GM18502 (cell line): ENCODE results near the gene SEC14L5.
"Not testable (repeated sequence)": the region's sequence is repeated elsewhere in the genome, so short reads cannot be mapped to it uniquely, and the experiment has no call there.

Experiments
- ATAC-seq: cut with Tn5 transposase; IDR thresholded peaks from one replicate; pipeline ENCODE4 v1.9.1; 2021; ENCODE audit warnings: mild to moderate bottlenecking; ENCODE audit not compliant: unreplicated experiment, poor library complexity

The SEC14L5 gene

GRCh38 chr16:4928227-4928626 lies 29.9 kb upstream of the SEC14L5 start:
- no peak for ATAC-seq

DNA sequence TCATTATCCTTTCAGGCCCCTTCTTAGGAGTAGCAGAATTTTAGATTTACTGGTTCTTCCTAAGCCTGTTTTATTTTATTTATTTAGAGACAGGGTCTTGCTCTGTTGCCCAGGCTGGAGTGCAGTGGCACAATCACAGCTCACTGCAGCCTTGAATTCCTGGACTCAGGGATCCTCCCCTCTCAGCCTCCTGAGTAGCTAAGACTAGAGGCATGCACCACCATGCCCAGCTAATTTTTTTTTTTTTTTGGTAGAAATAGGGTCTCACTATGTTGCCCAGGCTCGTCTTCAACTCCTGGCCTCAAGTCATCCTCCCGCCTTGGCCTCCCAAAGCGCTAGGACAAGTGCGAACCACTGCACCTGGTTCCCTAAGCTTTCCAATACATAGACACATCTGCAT lies 28.5 kb upstream of the SEC14L5 start:
- ATAC-seq: not testable (repeated sequence)

- ATAC-seq: no peak
These were observed 26.7 kb upstream of the SEC14L5 start for GRCh38 chr16:4931381-4931780.

DNA sequence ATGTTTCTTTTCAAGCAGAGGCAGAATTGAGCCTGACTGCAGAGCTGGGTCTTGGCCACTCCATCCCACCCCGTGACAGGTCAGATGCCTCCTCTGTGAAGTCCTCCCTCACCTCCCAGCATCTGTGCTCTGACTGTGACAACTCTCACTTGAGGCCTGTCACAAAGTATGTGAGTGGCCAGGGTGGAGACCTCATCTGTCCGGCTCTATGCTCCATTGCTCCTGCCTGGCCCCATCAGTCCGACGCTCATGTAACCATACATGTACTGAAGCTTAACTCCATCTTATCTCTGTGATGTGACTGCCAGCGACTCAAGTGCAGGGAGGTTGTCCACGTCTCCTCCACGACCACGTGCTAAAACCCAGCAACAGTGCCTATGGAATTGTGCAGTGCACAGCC lies 24.7 kb upstream of the SEC14L5 start:
- ATAC-seq: no peak

DNA sequence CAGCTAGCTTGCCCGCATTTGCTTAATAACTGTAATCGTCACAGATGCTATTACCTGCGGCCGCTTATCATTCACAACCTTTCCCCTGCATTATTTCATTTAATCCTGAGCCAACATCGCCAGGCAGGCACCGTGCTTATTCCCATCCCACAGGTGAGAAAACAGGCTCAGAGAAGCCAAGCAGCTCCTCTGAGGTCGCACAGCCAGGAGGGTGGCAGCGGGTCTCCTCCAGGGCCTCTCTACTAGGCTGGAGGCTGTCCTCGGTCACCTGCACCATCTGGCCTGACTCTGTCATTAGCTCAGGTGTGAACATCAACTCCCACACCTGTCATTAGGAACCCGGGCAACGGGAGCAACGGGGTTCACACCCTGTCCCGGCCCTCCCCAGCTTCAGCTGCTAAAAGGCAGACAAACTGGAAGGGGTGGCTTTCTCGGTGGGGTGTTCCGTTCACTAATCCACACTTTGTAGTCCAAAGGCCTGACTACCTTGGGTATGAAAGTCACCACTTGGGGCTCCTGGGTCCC lies 24.2 kb upstream of the SEC14L5 start:
- ATAC-seq: no peak

GRCh38 chr16:4934591-4934990 lies 23.5 kb upstream of the SEC14L5 start:
- no peak for ATAC-seq

- ATAC-seq: no peak
These were observed 22.8 kb upstream of the SEC14L5 start for GRCh38 chr16:4935241-4935855.

DNA sequence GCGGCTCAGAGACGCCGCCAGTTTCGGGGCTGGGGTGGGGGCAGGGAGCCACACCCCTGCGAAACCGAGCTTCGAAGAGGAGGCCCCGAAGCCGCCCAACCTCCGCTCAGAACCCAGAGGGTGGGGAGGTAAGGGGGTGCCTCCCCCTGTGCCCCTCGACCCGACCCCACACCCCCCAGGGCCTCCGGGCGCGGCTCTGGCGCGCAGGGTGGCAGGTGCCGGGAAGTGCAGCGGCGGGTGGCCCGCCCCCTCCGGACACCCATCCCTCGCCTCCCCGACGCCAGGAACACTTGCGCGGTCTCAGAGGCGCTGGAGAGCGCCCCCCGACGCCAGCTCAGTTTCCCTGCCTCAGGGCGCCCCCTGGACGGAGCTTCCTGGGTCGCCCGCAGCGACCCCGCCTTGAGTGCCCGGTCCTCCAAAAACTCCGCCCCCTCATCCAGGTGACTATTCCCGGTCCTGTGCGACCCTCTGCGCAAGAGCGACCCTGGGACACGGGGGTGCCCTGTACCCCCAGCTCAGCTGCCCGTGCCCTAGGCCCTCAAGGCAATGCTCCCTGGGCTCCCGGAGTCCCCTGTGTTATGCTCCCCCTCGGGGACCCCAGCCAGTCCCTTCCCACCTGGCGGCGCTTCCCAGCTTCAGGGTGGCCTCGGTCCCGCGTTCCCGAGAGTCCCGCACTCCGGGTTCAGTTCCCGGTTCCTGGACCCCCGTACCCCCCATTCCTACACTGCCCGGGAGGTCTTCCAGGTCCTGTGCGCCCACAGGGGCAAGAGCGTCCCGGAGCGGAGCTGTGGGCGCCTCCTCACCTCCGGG lies 21.7 kb upstream of the SEC14L5 start:
- no peak for ATAC-seq

DNA sequence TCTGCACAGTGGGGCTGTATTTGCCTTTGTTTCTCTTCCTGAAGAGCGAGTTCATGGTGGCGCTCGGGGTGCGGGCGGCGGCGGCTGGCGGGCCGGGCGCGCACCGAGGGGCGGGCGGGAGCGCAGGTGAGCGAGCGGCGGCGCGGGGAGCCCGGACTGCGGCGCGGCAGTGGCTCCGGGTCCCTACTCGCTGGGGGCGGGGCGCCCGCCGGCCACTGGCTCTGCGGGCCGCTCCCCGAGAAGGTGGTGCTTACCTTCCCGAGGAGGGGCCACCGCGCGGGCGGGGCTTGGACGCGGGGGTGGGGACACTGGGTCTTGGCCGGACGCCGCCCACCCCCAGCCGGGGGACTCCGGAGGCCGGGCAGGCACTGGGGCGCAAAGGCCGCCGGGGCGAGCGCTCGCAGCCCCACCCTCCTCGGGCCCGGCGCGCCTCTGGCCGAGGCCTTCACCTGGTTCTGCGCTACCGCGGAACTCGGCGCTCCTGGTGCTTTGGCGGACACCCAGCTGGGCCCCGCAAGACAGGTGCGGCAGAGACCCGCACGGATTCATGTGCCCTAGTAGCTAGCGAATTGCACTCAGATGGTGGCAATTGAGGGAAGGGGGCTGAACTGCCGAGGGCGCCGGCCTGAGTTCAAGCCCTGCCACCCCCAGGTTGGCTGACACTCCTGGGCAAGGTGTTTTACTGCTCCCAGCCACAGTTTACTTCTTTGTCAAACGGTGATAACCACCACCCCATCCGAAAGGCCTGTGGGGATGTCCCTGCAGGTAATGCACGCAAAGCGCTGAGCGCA lies 20.9 kb upstream of the SEC14L5 start, which contains the start of gene PPL:
PPL (minus strand) TSS at position 158 of the 791 bp plus-strand sequence; CDS start at position 55, 103 bp downstream.
- ATAC-seq: no peak

DNA sequence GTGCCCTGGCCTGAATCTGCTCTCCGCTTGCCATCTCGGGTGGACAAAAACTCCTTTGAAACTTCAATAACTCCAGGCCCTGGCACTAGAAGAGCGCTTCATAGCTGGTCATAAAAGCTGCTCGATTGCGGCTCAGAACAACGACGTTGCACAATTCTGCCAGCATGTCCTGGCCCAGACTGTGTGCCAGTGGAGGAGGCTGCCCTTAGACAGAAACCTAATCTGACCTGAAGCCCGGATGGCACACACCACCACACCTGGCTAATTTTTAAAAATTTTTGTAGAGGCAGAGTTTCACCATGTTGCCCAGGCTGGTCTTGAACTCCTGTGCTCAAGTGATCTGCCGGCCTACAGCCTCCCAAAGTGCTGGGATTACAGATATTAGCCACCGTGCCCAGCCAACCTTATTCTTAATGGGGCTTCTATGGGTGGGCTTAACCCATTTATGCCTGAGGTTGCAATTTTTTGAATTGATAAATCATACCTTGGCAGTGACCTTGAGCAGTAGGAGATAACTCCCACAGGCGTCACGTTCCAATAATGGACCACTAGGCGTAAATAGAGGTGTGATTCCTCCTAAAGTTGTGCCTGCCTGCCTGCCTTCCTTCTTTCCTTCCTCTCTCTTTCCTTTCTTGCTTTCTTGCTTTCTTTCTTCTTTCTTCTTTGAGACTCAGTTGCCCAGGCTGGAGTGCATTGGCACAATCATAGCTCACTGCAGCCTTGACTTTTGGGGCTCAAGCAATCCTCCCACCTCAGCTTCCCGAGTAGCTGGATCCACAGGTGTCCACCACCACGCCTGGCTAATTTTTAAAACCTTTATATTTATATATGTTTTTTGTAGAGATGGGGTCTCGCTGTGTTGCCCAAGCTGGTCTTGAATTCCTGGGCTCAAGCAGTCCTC lies 20.1 kb upstream of the SEC14L5 start:
- ATAC-seq: no peak

GRCh38 chr16:4938683-4939030 lies 19.5 kb upstream of the SEC14L5 start:
- ATAC-seq: no peak

DNA sequence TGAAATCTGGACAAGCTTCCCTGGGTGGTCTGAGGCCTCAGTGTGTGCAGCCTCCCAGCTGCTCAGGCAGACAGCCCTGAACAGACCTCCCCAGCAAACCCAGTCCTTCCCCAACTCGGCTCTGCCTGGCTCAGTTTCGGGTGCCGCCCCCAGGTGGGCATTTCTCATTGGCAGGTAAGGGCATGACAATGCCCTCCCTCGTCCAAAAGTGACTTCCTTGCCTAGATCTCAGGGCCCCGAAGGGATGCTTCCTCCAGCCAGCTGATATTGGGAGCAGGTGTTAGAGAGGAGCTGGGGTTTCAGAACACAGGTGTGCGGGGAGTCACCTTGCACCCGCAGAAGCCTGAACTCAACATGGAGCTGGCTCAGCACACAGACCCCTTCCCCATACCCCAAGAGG lies 17.4 kb upstream of the SEC14L5 start:
- ATAC-seq: no peak

DNA sequence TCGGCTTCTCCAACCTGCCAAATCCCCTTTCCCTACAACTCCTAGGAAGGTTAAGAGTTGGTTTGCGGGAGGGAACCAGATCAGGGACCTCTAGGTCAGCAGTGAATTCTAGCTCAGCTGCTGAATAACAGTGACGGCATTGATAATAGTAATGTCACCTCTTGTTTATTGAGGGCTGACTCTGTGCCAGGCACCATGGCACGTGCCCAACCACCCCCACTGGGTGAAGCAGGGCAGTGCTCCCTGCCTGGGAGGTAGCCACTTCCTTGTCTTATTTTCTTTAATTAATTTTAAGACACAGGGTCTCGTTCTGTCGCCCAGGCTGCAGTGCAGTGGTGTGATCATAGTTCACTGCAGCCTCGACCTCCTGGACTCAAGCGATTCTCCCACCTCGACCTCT lies 15.6 kb upstream of the SEC14L5 start:
- ATAC-seq: no peak

GRCh38 chr16:4944333-4945281 lies 13.5 kb upstream of the SEC14L5 start:
- no peak for ATAC-seq

GRCh38 chr16:4945560-4946502 lies 12.3 kb upstream of the SEC14L5 start:
- ATAC-seq: no peak

DNA sequence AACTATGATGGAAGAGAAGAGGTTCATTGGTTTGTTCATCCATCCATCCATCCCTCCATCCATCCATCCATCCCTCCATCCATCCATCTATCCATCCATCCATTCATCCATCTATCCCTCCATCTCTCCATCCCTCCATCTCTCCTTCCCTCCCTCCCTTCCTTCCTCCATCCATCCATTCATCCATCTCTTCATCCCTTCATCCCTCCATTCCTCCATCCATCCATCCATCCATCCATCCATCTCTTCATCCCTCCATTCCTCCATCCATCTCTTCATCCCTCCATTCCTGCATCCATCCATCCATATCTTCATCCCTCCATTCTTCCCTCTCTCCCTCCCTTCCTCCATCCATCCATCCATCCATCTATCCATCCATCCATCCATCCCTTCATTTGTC lies 11.2 kb upstream of the SEC14L5 start:
- no peak for ATAC-seq

DNA sequence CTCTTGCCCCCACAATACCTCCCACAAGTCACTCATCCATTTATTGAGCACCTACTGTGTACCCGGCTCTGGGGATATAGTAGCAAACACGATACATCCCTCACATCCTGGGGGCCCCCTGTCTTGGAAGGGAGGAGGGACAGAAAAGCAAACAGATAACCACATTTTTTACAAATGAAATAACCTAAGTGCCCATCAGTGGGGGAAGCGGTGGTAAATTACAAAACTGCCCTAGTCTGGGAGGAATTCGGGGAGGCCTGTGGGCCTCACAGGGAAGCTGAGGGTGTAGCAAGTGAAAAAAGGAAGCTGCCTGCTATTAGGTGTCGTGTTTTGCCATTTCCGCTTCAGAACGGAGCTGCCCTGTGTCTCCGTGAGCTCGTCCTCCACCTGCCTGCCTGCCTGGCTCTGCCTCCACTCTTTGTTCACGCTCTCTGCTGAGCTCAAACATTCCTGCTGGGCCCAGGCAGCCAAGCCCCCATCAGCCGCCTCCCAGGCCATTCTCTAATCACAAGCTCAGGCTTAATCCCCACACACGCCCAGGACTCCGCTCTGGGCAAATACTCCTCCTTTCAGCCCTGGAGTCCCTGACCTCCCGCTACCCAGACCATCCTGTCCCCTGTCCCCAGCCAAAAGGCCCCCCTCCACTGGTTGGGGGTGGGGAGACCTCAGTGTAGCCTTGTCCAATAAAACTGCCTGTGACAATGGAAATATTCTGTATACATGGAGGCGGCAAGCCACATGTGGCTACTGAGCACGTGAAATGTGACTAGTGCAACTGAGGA lies 10.2 kb upstream of the SEC14L5 start:
- no peak for ATAC-seq
